ENCODE data around the gene CBY1.
"Not testable (repeated sequence)": the region's sequence is repeated elsewhere in the genome, so short reads cannot be mapped to it uniquely, and the experiment has no call there.

Gene CBY1

GRCh38 chr22:38656256-38657044 lies at the start of gene CBY1, which contains the start of gene FAM227A:
CBY1 (plus strand) TSS chr22:38656638; CDS start chr22:38668055, 11,417 bp downstream.
FAM227A (minus strand) TSS chr22:38656392; CDS start chr22:38650168, 6,224 bp downstream.
- DNase-seq (ENCODE audit: low read depth in 4 of 4, low spot score in 1 of 4): peak; percentile 64 to 82 (median 76)

GRCh38 chr22:38607680-38608079 lies 48.8 kb upstream of the CBY1 start:
- DNase-seq (ENCODE audit: low read depth in 4 of 4, low spot score in 1 of 4): no peak

- DNase-seq (ENCODE audit: low read depth in 4 of 4, low spot score in 1 of 4): no peak
These were observed 47.3 kb upstream of the CBY1 start for GRCh38 chr22:38608992-38609750.

- DNase-seq (ENCODE audit: low read depth in 4 of 4, low spot score in 1 of 4): no peak
These were observed 46.2 kb upstream of the CBY1 start for GRCh38 chr22:38610234-38610633.

GRCh38 chr22:38611559-38611958 lies 44.9 kb upstream of the CBY1 start:
- DNase-seq (ENCODE audit: low read depth in 4 of 4, low spot score in 1 of 4): no peak

GRCh38 chr22:38612217-38613006 lies 44.0 kb upstream of the CBY1 start:
- no peak for DNase-seq (ENCODE audit: low read depth in 4 of 4, low spot score in 1 of 4)

- no peak for DNase-seq (ENCODE audit: low read depth in 4 of 4, low spot score in 1 of 4)
These were observed 42.9 kb upstream of the CBY1 start for GRCh38 chr22:38613588-38613987.

- no peak for DNase-seq (ENCODE audit: low read depth in 4 of 4, low spot score in 1 of 4)
These were observed 41.9 kb upstream of the CBY1 start for GRCh38 chr22:38614332-38615063.

GRCh38 chr22:38615064-38615405 lies 41.4 kb upstream of the CBY1 start:
- DNase-seq (ENCODE audit: low read depth in 4 of 4, low spot score in 1 of 4): not testable (repeated sequence)

- no peak for DNase-seq (ENCODE audit: low read depth in 4 of 4, low spot score in 1 of 4)
These were observed 38.2 kb upstream of the CBY1 start for GRCh38 chr22:38618258-38618657.

- DNase-seq (ENCODE audit: low read depth in 4 of 4, low spot score in 1 of 4): no peak
These were observed 37.8 kb upstream of the CBY1 start for GRCh38 chr22:38618682-38619081.

- DNase-seq (ENCODE audit: low read depth in 4 of 4, low spot score in 1 of 4): no peak
These were observed 33.1 kb upstream of the CBY1 start for GRCh38 chr22:38623351-38623750.

GRCh38 chr22:38628444-38628843 lies 28.0 kb upstream of the CBY1 start:
- no peak for DNase-seq (ENCODE audit: low read depth in 4 of 4, low spot score in 1 of 4)

GRCh38 chr22:38629108-38629507 lies 27.3 kb upstream of the CBY1 start:
- no peak for DNase-seq (ENCODE audit: low read depth in 4 of 4, low spot score in 1 of 4)

GRCh38 chr22:38631724-38632123 lies 24.7 kb upstream of the CBY1 start:
- DNase-seq (ENCODE audit: low read depth in 4 of 4, low spot score in 1 of 4): no peak

GRCh38 chr22:38632528-38632927 lies 23.9 kb upstream of the CBY1 start:
- DNase-seq (ENCODE audit: low read depth in 4 of 4, low spot score in 1 of 4): no peak

GRCh38 chr22:38638216-38638615 lies 18.2 kb upstream of the CBY1 start:
- no peak for DNase-seq (ENCODE audit: low read depth in 4 of 4, low spot score in 1 of 4)

GRCh38 chr22:38638728-38639127 lies 17.7 kb upstream of the CBY1 start:
- DNase-seq (ENCODE audit: low read depth in 4 of 4, low spot score in 1 of 4): no peak

GRCh38 chr22:38641476-38642040 lies 14.9 kb upstream of the CBY1 start:
- no peak for DNase-seq (ENCODE audit: low read depth in 4 of 4, low spot score in 1 of 4)

- not testable (repeated sequence) for DNase-seq (ENCODE audit: low read depth in 4 of 4, low spot score in 1 of 4)
These were observed 12.2 kb upstream of the CBY1 start for GRCh38 chr22:38644245-38644644.

- DNase-seq (ENCODE audit: low read depth in 4 of 4, low spot score in 1 of 4): no peak
These were observed 11.0 kb upstream of the CBY1 start for GRCh38 chr22:38645430-38645829.
